ENCODE measurements around the gene SCD5. TPM values are rescaled to one million over a fixed set of nuclear protein-coding genes. Genes with fewer than 3 reads are reported as not detected.

SCD5 gene
- total and polyA plus RNA-seq, 2 donors (not counting 1 experiment from before 2014, with no cell fraction given) = 0.03 TPM; not detected in 1

DNA sequence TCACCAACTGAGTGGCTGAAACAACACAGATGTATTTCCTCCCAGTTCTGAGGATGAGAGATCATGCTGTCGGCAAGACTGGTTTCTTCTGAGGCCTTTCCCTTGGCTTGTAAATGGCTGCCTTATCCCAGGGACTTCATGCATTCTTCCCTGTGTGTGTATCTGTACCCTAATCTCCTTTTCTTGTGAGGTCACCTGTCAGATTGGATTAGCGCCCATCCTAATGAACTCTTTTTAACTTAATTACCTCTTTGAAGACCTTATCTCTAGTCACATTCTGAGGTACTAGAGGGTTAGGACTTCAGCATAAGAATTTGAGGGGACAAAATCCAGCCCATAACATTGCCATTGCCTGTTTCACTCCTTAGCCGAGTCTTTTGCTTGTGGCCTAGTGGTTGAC lies 177.3 kb downstream of the SCD5 start:
- no peak overlapping the region for H3K4me3 Mint-ChIP-seq
- intact Hi-C loops (cut with micrococcal nuclease) = no loop called here
- ATAC-seq (ENCODE audit: low read depth) (no peak), DNase-seq (no peak)
- Histone ChIP-seq H3K9ac (ENCODE audit: low read length) (no peak overlapping the region), H3K4me2 (replicated peaks; ENCODE audit: low read depth, low read length, poor library complexity, severe bottlenecking) (no peak overlapping the region), H3K4me1 (ENCODE audit: control insufficient read depth in 2 of 2, insufficient read depth in 2 of 2, low read length in 2 of 2) (no peaks in the 10 kb centered on the region), H3K36me3 (replicated peaks in 1 of 2; ENCODE audit: control extremely low read depth in 1 of 2, control insufficient read depth in 1 of 2, extremely low read depth in 1 of 2, insufficient read depth in 2 of 2, low read length in 1 of 2) (no peaks in the 10 kb centered on the region), H2AFZ (ENCODE audit: insufficient read depth, low read depth, low read length, poor library complexity, severe bottlenecking) (no peak overlapping the region), H3K4me3 (ENCODE audit: control extremely low read depth in 1 of 5, extremely low read depth in 1 of 5, insufficient read depth in 1 of 5, low read depth in 2 of 5, low read length in 4 of 5) (no peak overlapping the region), H3K9me3 (ENCODE audit: control extremely low read depth in 1 of 3, control insufficient read depth in 2 of 3, insufficient read depth in 1 of 3, low read length in 2 of 3) (no peaks in the 10 kb centered on the region), H4K20me1 (ENCODE audit: control insufficient read depth, insufficient read depth, low read length, poor library complexity, severe bottlenecking) (no peaks in the 10 kb centered on the region), H3K27me3 (replicated peaks in 1 of 4; ENCODE audit: control extremely low read depth in 1 of 4, control insufficient read depth in 3 of 4, insufficient read depth in 4 of 4, low read length in 3 of 4) (no peaks in the 10 kb centered on the region), H3K27ac (ENCODE audit: low read length in 2 of 2) (no peak overlapping the region), H3K79me2 (ENCODE audit: control insufficient read depth, insufficient read depth, low read length) (no peaks in the 10 kb centered on the region)
- H3K4me1 Mint-ChIP-seq = no peaks in the 10 kb centered on the region
- no peaks in the 10 kb centered on the region for H3K9me3 Mint-ChIP-seq (ENCODE audit: insufficient read depth)
- no peaks in the 10 kb centered on the region for H3K27me3 Mint-ChIP-seq
- WGBS (ENCODE audit: insufficient coverage) = 95% methylated on average over 2 of the region's 3 CpGs
- TF ChIP-seq, protein P1, sequence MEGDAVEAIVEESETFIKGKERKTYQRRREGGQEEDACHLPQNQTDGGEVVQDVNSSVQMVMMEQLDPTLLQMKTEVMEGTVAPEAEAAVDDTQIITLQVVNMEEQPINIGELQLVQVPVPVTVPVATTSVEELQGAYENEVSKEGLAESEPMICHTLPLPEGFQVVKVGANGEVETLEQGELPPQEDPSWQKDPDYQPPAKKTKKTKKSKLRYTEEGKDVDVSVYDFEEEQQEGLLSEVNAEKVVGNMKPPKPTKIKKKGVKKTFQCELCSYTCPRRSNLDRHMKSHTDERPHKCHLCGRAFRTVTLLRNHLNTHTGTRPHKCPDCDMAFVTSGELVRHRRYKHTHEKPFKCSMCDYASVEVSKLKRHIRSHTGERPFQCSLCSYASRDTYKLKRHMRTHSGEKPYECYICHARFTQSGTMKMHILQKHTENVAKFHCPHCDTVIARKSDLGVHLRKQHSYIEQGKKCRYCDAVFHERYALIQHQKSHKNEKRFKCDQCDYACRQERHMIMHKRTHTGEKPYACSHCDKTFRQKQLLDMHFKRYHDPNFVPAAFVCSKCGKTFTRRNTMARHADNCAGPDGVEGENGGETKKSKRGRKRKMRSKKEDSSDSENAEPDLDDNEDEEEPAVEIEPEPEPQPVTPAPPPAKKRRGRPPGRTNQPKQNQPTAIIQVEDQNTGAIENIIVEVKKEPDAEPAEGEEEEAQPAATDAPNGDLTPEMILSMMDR (IDR thresholded peaks at IDR 0.05) = no peak
- no peak for TF ChIP-seq EZH2 (IDR thresholded peaks at IDR 0.05; ENCODE audit: borderline replicate concordance, insufficient read depth, low read depth, low read length, poor library complexity, severe bottlenecking)
- CTCF ChIA-PET = no interaction called here
- POLR2A ChIA-PET = no interaction called here
- no peak overlapping the region for H3K27ac Mint-ChIP-seq

DNA sequence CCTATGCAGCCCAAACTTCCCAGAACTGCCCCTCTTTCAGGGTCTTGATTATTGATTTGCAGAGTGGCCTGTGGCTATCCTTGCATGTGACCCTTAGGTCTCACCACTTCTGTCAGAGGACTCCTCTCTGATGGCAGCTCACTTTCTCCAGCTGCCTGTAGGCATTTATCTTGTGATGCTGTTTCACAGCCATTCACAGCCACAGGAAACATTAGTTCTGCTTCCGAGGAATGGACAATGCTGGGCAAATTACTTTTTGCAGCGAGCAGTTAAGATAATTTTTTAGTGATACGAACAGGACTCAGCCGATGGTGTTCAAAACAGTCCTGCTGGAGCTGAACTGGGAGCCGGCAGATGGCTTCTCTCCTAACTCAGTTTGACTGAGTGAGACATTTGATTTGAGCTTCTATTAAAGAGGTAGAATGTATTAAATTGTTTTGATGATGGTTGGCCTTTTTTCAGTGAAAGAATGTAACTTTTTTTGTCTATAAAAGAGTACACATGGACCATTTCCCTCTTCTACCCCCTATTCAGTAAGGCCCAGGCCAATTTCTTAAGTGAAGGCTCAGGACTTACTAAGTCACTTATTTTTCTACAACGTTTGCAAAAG lies 178.4 kb downstream of the SCD5 start:
- Histone ChIP-seq H3K4me1 (ENCODE audit: control insufficient read depth in 2 of 2, insufficient read depth in 2 of 2, low read length in 2 of 2) (no peaks in the 10 kb centered on the region), H2AFZ (ENCODE audit: insufficient read depth, low read depth, low read length, poor library complexity, severe bottlenecking) (no peak overlapping the region), H3K27ac (ENCODE audit: low read length in 2 of 2) (no peak overlapping the region), H3K9ac (ENCODE audit: low read length) (no peak overlapping the region), H3K4me3 (ENCODE audit: control extremely low read depth in 1 of 5, extremely low read depth in 1 of 5, insufficient read depth in 1 of 5, low read depth in 2 of 5, low read length in 4 of 5) (no peak overlapping the region), H3K79me2 (ENCODE audit: control insufficient read depth, insufficient read depth, low read length) (no peaks in the 10 kb centered on the region), H3K27me3 (replicated peaks in 1 of 4; ENCODE audit: control extremely low read depth in 1 of 4, control insufficient read depth in 3 of 4, insufficient read depth in 4 of 4, low read length in 3 of 4) (no peaks in the 10 kb centered on the region), H3K9me3 (ENCODE audit: control extremely low read depth in 1 of 3, control insufficient read depth in 2 of 3, insufficient read depth in 1 of 3, low read length in 2 of 3) (no peaks in the 10 kb centered on the region), H4K20me1 (ENCODE audit: control insufficient read depth, insufficient read depth, low read length, poor library complexity, severe bottlenecking) (no peaks in the 10 kb centered on the region), H3K4me2 (replicated peaks; ENCODE audit: low read depth, low read length, poor library complexity, severe bottlenecking) (no peak overlapping the region), H3K36me3 (replicated peaks in 1 of 2; ENCODE audit: control extremely low read depth in 1 of 2, control insufficient read depth in 1 of 2, extremely low read depth in 1 of 2, insufficient read depth in 2 of 2, low read length in 1 of 2) (no peaks in the 10 kb centered on the region)
- intact Hi-C loops (cut with micrococcal nuclease) = no loop called here
- ATAC-seq (ENCODE audit: low read depth) = no peak
- CTCF ChIA-PET = no interaction called here
- 82% methylated on average over 5 of the region's 6 CpGs for WGBS (ENCODE audit: insufficient coverage)
- Mint-ChIP-seq H3K4me1 (no peaks in the 10 kb centered on the region), H3K27me3 (peaks cover 3% of the 10 kb centered on the region), H3K9me3 (ENCODE audit: insufficient read depth) (no peaks in the 10 kb centered on the region), H3K4me3 (no peak overlapping the region), H3K27ac (no peak overlapping the region)
- TF ChIP-seq EZH2 (IDR thresholded peaks at IDR 0.05; ENCODE audit: borderline replicate concordance, insufficient read depth, low read depth, low read length, poor library complexity, severe bottlenecking) = no peak
- TF ChIP-seq, protein P1 (IDR thresholded peaks at IDR 0.05) = no peak
- POLR2A ChIA-PET = no interaction called here
- DNase-seq = no peak

All from B cell (primary cell).